Measurements from ENCODE around the gene DNAI7. TPM values are rescaled to one million over a fixed set of nuclear protein-coding genes. Genes with fewer than 3 reads are reported as not detected.

The DNAI7 gene, protein sequence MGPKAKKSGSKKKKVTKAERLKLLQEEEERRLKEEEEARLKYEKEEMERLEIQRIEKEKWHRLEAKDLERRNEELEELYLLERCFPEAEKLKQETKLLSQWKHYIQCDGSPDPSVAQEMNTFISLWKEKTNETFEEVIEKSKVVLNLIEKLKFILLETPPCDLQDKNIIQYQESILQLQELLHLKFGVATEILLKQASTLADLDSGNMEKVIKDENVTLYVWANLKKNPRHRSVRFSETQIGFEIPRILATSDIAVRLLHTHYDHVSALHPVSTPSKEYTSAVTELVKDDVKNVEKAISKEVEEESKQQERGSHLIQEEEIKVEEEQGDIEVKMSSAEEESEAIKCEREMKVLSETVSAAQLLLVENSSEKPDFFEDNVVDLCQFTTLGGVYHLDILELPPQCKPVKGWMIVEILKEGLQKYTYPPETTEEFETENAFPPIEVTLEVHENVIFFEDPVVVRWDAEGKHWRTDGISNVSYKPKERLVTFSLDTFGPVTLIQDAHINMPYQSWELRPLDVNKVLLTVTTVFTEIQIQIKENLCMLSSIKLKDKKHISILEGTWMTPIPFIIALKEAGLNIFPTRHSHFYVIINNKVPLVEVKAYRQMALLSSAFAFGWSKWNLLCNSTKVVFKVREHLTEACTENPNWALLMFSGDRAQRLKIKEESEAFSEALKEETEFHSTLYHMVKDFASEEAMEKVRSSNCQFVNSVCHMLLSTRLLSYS
- 12.0 TPM for total RNA-seq

DNA sequence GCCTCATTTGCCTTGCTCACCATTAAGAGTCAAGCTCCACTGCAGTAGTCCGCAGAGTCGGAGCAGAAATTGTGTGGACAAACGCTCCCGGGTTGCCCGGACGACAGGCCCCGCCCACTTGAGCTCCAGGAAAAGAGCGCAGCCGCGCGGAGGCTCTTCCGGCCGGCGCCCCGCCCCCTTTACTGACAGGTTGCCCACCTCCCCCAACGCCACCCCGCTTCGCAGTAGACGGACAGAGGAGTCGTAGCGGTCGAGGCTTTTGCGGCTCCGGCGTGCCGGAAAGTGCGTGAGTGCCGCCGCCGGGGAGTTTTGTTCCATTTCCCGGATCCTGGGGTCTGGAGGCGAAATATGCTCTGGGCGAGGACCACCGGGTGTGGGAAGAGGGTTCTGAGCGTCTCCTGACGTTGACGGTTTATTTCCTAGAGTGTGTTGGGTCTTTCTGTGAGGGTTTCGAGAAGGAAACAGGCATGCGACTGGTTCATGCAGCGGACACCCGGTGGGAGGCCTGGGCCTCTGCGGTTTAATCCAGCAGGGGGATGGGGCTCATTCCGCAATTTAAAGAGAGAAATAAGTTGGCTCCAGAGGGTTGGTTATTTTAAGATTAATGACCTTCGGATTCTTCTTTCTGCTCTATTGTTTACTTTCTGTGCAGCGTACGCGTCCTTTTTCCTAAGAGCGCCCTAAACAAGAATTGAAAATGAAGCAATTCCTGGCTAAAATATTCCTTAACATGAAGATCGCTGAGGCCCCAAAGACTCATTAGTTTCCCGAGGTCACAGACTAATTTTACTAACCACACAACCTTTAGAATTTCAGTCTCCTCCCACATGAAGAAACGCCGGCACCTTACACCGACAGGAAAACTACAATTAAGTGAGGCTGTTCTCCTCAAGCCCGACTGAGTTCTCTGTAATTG lies at the start of gene DNAI7, which contains the start of gene ETFRF1:
Gene DNAI7 (minus strand): TSS at position 105 of the 916 bp plus-strand sequence. CDS start 82 bp downstream, at position 23.
Gene ETFRF1 (plus strand): TSS at position 182 of the 916 bp plus-strand sequence. CDS start 8,720 bp downstream, outside the sequence.

Other genes starting within 250 kb of the DNAI7 start
- gene BCAT1, start 246.1 kb downstream of the DNAI7 start, total RNA-seq = 76.1 TPM
- gene ETFRF1, start 77 bp upstream of the DNAI7 start, total RNA-seq = 37.6 TPM
- gene KRAS, start 55.8 kb upstream of the DNAI7 start, total RNA-seq = 73.4 TPM